Measurements from ENCODE around the gene NIPSNAP2. TPM values are rescaled to one million over a fixed set of nuclear protein-coding genes. Genes with fewer than 3 reads are reported as not detected.
"Not testable (repeated sequence)": the region's sequence is repeated elsewhere in the genome, so short reads cannot be mapped to it uniquely, and the experiment has no call there.

NIPSNAP2 gene
- total and polyA plus RNA-seq, 7 experiments from 2014 or later, result 30.1 to 51.5 (median 35.6) TPM

DNA sequence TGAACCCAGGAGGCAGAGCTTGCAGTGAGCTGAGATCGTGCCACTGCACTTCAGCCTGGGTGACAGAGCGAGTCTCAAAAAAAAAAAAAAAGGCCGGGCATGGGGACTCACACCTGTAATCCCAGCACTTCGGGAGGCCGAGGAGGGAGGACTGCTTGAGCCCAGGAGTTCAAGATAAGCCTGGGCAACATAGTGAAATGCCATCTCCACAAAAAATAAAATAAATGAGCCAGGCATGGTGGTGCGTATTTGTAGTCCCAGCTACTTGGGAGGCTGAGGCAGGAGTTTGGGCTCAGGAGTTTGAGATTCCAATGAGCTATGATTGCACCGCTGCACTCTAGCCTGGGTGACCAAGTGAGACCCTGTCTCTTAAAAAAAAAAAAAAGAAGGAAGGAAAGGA, 68.2 kb downstream of the NIPSNAP2 start:
- ATAC-seq; H3K27me3 Mint-ChIP-seq; POLR2A ChIA-PET; H3K27ac ChIP-seq (ENCODE audit: low read depth, low read length); H3K36me3 Mint-ChIP-seq; H3K4me1 ChIP-seq (ENCODE audit: control insufficient read depth in 2 of 2, insufficient read depth in 2 of 2, low read length in 2 of 2); H3K27me3 ChIP-seq (ENCODE audit: control insufficient read depth in 2 of 2, insufficient read depth in 2 of 2, low read length in 2 of 2); CTCF ChIA-PET; H3K9me3 Mint-ChIP-seq; H3K4me3 ChIP-seq (ENCODE audit: low read length); H3K36me3 ChIP-seq (ENCODE audit: control insufficient read depth in 2 of 3, insufficient read depth in 3 of 3, low read length in 3 of 3); H3K9me3 ChIP-seq (ENCODE audit: control insufficient read depth in 2 of 3, low read length in 3 of 3); DNase-seq: not testable (repeated sequence)
- Mint-ChIP-seq H3K4me3 (peak overlapping the region in 7 of 10 donors; percentile 5 to 84 (median 33)), H3K27ac (peak overlapping the region in 1 of 9 donors; percentile 56), H3K4me1 (peaks cover 5 to 18% (median 15%) of the 10 kb centered on the region in 7 donors)
- intact Hi-C loops (cut with micrococcal nuclease), result loop anchor here in 1 of 2 donors (2.0 kb wide), 2 partner anchors 32 to 42 kb away; partner anchors contain the start of gene SUMF2

DNA sequence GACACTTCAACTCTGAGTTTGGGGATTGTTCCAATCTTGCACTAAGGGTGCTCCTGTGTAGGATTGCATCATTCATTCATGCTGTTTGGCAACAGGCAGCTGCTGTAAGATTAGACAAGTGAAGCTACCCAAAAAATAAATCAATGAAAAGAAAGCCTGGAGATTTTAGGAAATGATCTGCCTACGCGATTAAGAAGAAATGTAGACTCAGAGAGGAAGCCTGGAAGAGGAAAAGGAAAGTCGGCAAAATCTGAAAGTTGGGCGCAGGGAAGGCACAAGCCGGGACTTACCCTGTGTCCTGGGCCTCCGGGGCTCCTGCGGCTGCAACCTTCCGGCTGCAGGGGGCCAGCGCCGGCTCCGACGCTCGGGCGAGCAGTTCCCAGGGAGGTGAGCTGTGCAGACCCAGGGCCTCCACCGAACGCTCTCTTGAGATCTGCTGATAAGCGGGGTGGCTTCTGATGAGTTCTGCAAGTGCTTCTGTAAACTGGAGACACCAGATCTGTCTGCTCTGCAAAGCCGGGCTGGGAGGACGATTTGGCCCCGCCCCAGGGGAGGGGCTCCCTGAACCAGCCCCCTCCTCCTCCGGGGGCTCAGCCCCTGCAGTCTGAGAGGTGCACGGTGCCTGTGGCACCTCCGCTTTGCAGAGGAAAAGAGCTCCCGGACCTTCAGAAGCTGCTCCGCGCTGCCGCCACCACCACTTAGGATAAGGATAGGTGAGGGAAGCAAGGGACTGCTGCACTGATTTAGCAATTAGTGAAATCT, 69.5 kb downstream of the NIPSNAP2 start:
- H3K4me1 Mint-ChIP-seq, result peaks cover 5 to 18% (median 15%) of the 10 kb centered on the region in 7 donors
- peak overlapping the region; percentile 78 to 96 (median 88) for H3K4me3 Mint-ChIP-seq
- ChIA-PET CTCF (interaction anchor here (0.6 kb wide), 1 partner anchor 137 kb away, joined by 4 read pairs; no protein-coding TSS in a partner anchor), POLR2A (interaction anchor here (0.6 to 1.5 kb wide), 5 partner anchors 17 to 669 kb away, joined by 3 to 5 read pairs (median 3); partner anchors contain the start of genes CCT6A, CHCHD2, LANCL2 and PSPH)
- intact Hi-C loops (cut with micrococcal nuclease), result loop anchor here (1.0 to 2.0 kb wide), 4 partner anchors 17 to 41 kb away; partner anchors contain the start of genes CCT6A (in 2 of the 2), PSPH (in 2 of the 2) and SUMF2 (in 2 of the 2)
- Histone ChIP-seq H3K36me3 (ENCODE audit: control insufficient read depth in 2 of 3, insufficient read depth in 3 of 3, low read length in 3 of 3) (no peaks in the 10 kb centered on the region), H3K4me1 (ENCODE audit: control insufficient read depth in 2 of 2, insufficient read depth in 2 of 2, low read length in 2 of 2) (no peaks in the 10 kb centered on the region), H3K27ac (ENCODE audit: low read depth, low read length) (peak overlapping the region; percentile 70), H3K4me3 (ENCODE audit: low read length) (peak overlapping the region; percentile 63), H3K9me3 (ENCODE audit: control insufficient read depth in 2 of 3, low read length in 3 of 3) (no peaks in the 10 kb centered on the region), H3K27me3 (ENCODE audit: control insufficient read depth in 2 of 2, insufficient read depth in 2 of 2, low read length in 2 of 2) (no peaks in the 10 kb centered on the region)
- peak; percentile 51 to 81 (median 77) for DNase-seq
- no peaks in the 10 kb centered on the region for H3K27me3 Mint-ChIP-seq
- H3K27ac Mint-ChIP-seq, result peak overlapping the region; percentile 9 to 90 (median 75)
- ATAC-seq, result peak; percentile 98
- H3K9me3 Mint-ChIP-seq, result no peaks in the 10 kb centered on the region
- peaks cover 0 to 2% (median 0%) of the 10 kb centered on the region in 5 donors for H3K36me3 Mint-ChIP-seq

DNA sequence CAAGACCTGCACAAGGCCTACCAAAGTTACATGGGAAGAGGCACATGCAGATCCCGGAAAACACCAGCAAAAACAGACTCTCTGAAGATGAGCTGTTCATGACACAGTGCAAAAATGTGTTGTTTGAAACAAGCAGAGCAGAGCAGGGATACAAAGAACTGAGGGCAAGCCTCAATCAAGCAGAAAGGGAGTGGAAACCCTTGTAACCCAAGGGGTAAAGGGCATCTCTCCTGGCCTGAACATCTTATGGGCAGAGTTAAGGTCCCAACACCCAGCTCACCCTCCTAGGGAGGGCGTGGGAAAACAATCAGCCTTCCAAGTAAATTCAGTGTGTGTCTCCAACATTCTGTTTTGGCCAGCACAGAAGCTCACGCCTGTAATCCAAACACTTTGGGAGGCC, 76.3 kb downstream of the NIPSNAP2 start:
- CTCF ChIA-PET, result no interaction called here

DNA sequence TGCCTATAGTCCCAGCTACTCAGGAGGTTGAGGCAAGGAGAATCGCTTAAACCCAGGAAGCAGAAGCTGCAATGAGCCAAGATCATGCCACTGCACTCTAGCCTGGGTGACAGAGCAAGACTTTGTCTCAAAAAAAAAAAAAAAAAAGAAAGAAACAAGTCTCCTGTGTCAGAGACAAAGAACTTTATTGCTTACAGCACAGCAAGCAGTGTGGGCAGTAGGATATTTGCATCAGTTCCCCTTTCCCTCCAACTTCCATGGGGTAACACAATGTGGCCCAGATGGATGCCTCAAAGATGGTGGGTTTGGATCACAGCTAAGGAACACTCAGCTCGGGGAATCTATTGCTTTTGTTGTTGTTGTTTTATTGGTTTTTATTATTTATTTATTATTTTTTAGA, 81.4 kb downstream of the NIPSNAP2 start:
- H3K36me3 ChIP-seq (ENCODE audit: control insufficient read depth in 2 of 3, insufficient read depth in 3 of 3, low read length in 3 of 3); H3K27ac ChIP-seq (ENCODE audit: low read depth, low read length); H3K27me3 ChIP-seq (ENCODE audit: control insufficient read depth in 2 of 2, insufficient read depth in 2 of 2, low read length in 2 of 2); H3K4me3 ChIP-seq (ENCODE audit: low read length); H3K4me1 ChIP-seq (ENCODE audit: control insufficient read depth in 2 of 2, insufficient read depth in 2 of 2, low read length in 2 of 2); intact Hi-C loops (cut with micrococcal nuclease); H3K9me3 ChIP-seq (ENCODE audit: control insufficient read depth in 2 of 3, low read length in 3 of 3); H3K27me3 Mint-ChIP-seq; ATAC-seq; H3K36me3 Mint-ChIP-seq; H3K4me3 Mint-ChIP-seq; DNase-seq; H3K9me3 Mint-ChIP-seq: not testable (repeated sequence)
- peaks cover 5 to 18% (median 10%) of the 10 kb centered on the region in 7 donors for H3K4me1 Mint-ChIP-seq
- peak overlapping the region in 1 of 9 donors; percentile 16 for H3K27ac Mint-ChIP-seq
- CTCF ChIA-PET, result interaction anchor here (1.2 kb wide), 1 partner anchor 29 kb away, joined by 4 read pairs; no protein-coding TSS in a partner anchor
- POLR2A ChIA-PET, result interaction anchor here (0.7 kb wide), 1 partner anchor 19 kb away, joined by 3 read pairs; no protein-coding TSS in a partner anchor

More for the DNA sequence above, 76.3 kb downstream of the NIPSNAP2 start:
- H3K9me3 ChIP-seq (ENCODE audit: control insufficient read depth in 2 of 3, low read length in 3 of 3), result no peaks in the 10 kb centered on the region
- Mint-ChIP-seq H3K36me3 (no peaks in the 10 kb centered on the region), H3K27ac (no peak overlapping the region), H3K4me3 (no peak overlapping the region), H3K9me3 (no peaks in the 10 kb centered on the region), H3K4me1 (peaks cover 0 to 4% (median 0%) of the 10 kb centered on the region in 7 donors), H3K27me3 (no peaks in the 10 kb centered on the region)
- H3K4me1 ChIP-seq (ENCODE audit: control insufficient read depth in 2 of 2, insufficient read depth in 2 of 2, low read length in 2 of 2), result no peaks in the 10 kb centered on the region
- H3K27ac ChIP-seq (ENCODE audit: low read depth, low read length), result no peak overlapping the region
- POLR2A ChIA-PET, result no interaction called here
- ATAC-seq, result no peak
- no peak for DNase-seq
- H3K36me3 ChIP-seq (ENCODE audit: control insufficient read depth in 2 of 3, insufficient read depth in 3 of 3, low read length in 3 of 3), result no peaks in the 10 kb centered on the region
- no peak overlapping the region for H3K4me3 ChIP-seq (ENCODE audit: low read length)
- intact Hi-C loops (cut with micrococcal nuclease), result no loop called here
- H3K27me3 ChIP-seq (ENCODE audit: control insufficient read depth in 2 of 2, insufficient read depth in 2 of 2, low read length in 2 of 2), result no peaks in the 10 kb centered on the region

- no peaks in the 10 kb centered on the region for H3K27me3 Mint-ChIP-seq
- H3K4me1 ChIP-seq (ENCODE audit: control insufficient read depth in 2 of 2, insufficient read depth in 2 of 2, low read length in 2 of 2), result peaks cover 6 to 9% of the 10 kb centered on the region in 2 donors
- H3K4me3 ChIP-seq (ENCODE audit: low read length), result no peak overlapping the region
- DNase-seq, result no peak
- no peaks in the 10 kb centered on the region for H3K27me3 ChIP-seq (ENCODE audit: control insufficient read depth in 2 of 2, insufficient read depth in 2 of 2, low read length in 2 of 2)
- no peak for ATAC-seq
- H3K36me3 ChIP-seq (ENCODE audit: control insufficient read depth in 2 of 3, insufficient read depth in 3 of 3, low read length in 3 of 3), result peaks cover 0 to 7% (median 0%) of the 10 kb centered on the region in 3 experiments
- CTCF ChIA-PET, result interaction anchor here (0.6 to 1.2 kb wide), 3 partner anchors 24 to 28 kb away, joined by 3 to 4 read pairs (median 4); no protein-coding TSS in a partner anchor
- no peaks in the 10 kb centered on the region for H3K9me3 ChIP-seq (ENCODE audit: control insufficient read depth in 2 of 3, low read length in 3 of 3)
- H3K9me3 Mint-ChIP-seq, result no peaks in the 10 kb centered on the region
- H3K4me3 Mint-ChIP-seq, result no peak overlapping the region
- intact Hi-C loops (cut with micrococcal nuclease), result no loop called here
- H3K27ac Mint-ChIP-seq, result peak overlapping the region in 3 of 9 donors; percentile 1 to 51 (median 16)
- H3K27ac ChIP-seq (ENCODE audit: low read depth, low read length), result no peak overlapping the region
- no peaks in the 10 kb centered on the region for H3K36me3 Mint-ChIP-seq
- POLR2A ChIA-PET, result interaction anchor here (0.6 to 0.7 kb wide), 2 partner anchors 18 kb away, joined by 3 read pairs; no protein-coding TSS in a partner anchor
- peaks cover 5 to 25% (median 14%) of the 10 kb centered on the region in 7 donors for H3K4me1 Mint-ChIP-seq
These were observed 82.5 kb downstream of the NIPSNAP2 start for GRCh38 chr7:56046721-56047445.

GRCh38 chr7:56047446-56048116, 83.2 kb downstream of the NIPSNAP2 start:
- H3K4me1 ChIP-seq (ENCODE audit: control insufficient read depth in 2 of 2, insufficient read depth in 2 of 2, low read length in 2 of 2); H3K9me3 ChIP-seq (ENCODE audit: control insufficient read depth in 2 of 3, low read length in 3 of 3); H3K36me3 Mint-ChIP-seq; H3K4me3 ChIP-seq (ENCODE audit: low read length); DNase-seq; H3K27me3 Mint-ChIP-seq; H3K4me3 Mint-ChIP-seq; H3K9me3 Mint-ChIP-seq; ATAC-seq; intact Hi-C loops (cut with micrococcal nuclease); H3K36me3 ChIP-seq (ENCODE audit: control insufficient read depth in 2 of 3, insufficient read depth in 3 of 3, low read length in 3 of 3); H3K27ac ChIP-seq (ENCODE audit: low read depth, low read length); H3K27me3 ChIP-seq (ENCODE audit: control insufficient read depth in 2 of 2, insufficient read depth in 2 of 2, low read length in 2 of 2): not testable (repeated sequence)
- peaks cover 5 to 30% (median 19%) of the 10 kb centered on the region in 7 donors for H3K4me1 Mint-ChIP-seq
- ChIA-PET POLR2A (interaction anchor here (0.6 kb wide), 1 partner anchor 18 kb away, joined by 3 read pairs; no protein-coding TSS in a partner anchor), CTCF (interaction anchor here (0.7 kb wide), 1 partner anchor 25 kb away, joined by 3 read pairs; no protein-coding TSS in a partner anchor)
- H3K27ac Mint-ChIP-seq, result peak overlapping the region in 1 of 9 donors; percentile 5
